ENCODE results near the gene PACC1.

PACC1 gene

GRCh38 chr1:212457740-212458338 lies 43.2 kb upstream of the PACC1 start:
- no peak overlapping the region for H3K4me3 ChIP-seq (ENCODE audit: low read depth, low read length)
- peak; percentile 73 for DNase-seq (ENCODE audit: low read depth)
- peak; percentile 59 for TF ChIP-seq CTCF (IDR thresholded peaks at IDR 0.05; ENCODE audit: insufficient read depth, low read depth, low read length, missing control alignments)

- no peak overlapping the region for H3K4me3 ChIP-seq (ENCODE audit: low read depth, low read length)
- peak; percentile 96 for TF ChIP-seq CTCF (IDR thresholded peaks at IDR 0.05; ENCODE audit: insufficient read depth, low read depth, low read length, missing control alignments)
- peak; percentile 86 for DNase-seq (ENCODE audit: low read depth)
Measured at GRCh38 chr1:212455803-212456528, 41.3 kb upstream of the PACC1 start.

- no peak for TF ChIP-seq CTCF (IDR thresholded peaks at IDR 0.05; ENCODE audit: insufficient read depth, low read depth, low read length, missing control alignments)
- DNase-seq (ENCODE audit: low read depth): no peak
- no peak overlapping the region for H3K4me3 ChIP-seq (ENCODE audit: low read depth, low read length)
Measured at GRCh38 chr1:212455401-212455800, 40.7 kb upstream of the PACC1 start.

- no peak for TF ChIP-seq CTCF (IDR thresholded peaks at IDR 0.05; ENCODE audit: insufficient read depth, low read depth, low read length, missing control alignments)
- no peak for DNase-seq (ENCODE audit: low read depth)
- no peak overlapping the region for H3K4me3 ChIP-seq (ENCODE audit: low read depth, low read length)
Measured at GRCh38 chr1:212454741-212455140, 40.1 kb upstream of the PACC1 start.

GRCh38 chr1:212453156-212453857 lies 38.6 kb upstream of the PACC1 start:
- no peak for TF ChIP-seq CTCF (IDR thresholded peaks at IDR 0.05; ENCODE audit: insufficient read depth, low read depth, low read length, missing control alignments)
- DNase-seq (ENCODE audit: low read depth): no peak
- no peak overlapping the region for H3K4me3 ChIP-seq (ENCODE audit: low read depth, low read length)

GRCh38 chr1:212452323-212453155 lies 37.9 kb upstream of the PACC1 start:
- no peak for DNase-seq (ENCODE audit: low read depth)
- no peak for TF ChIP-seq CTCF (IDR thresholded peaks at IDR 0.05; ENCODE audit: insufficient read depth, low read depth, low read length, missing control alignments)
- no peak overlapping the region for H3K4me3 ChIP-seq (ENCODE audit: low read depth, low read length)
